GM19467 (cell line): ENCODE results near the gene ZNF638.

ENCODE experiments used
- ATAC-seq: cut with Tn5 transposase; IDR thresholded peaks from one replicate; pipeline ENCODE4 v1.9.1; 2021; ENCODE audit warnings: mild to moderate bottlenecking, moderate library complexity; ENCODE audit not compliant: unreplicated experiment

The ZNF638 gene

DNA sequence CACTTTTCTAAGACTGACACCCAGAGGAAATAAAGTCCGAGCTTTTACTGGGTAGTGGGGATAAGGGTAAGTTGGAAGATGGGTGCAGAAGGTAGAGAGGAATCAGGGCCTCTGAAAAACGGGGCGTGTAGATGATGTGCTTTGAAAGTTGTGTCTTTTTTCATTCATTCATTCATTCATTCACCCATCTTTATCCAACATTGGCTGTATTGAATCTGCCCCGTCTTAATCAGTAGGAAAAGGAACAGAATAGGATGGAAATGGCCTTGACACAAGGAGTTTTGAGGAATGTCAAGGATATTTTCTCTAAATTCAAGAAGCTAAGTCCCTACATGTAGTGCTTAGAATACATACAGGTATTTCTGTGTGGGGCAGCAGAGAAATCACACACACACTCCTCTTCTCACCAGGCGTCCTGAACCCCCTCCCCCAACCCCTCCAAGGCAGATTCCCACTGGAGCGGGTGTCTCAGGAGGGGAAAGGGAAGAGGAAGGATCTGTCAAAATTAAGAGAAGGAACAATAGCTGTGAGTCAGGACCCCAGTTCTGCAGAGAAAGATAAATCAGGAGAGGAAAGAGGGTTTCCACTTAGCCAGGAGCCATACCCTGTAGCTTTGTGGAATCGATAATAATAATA is 135.7 kb downstream of the ZNF638 start:
- no peak for ATAC-seq

GRCh38 chr2:71468279-71469015 is 136.9 kb downstream of the ZNF638 start:
- ATAC-seq = no peak

DNA sequence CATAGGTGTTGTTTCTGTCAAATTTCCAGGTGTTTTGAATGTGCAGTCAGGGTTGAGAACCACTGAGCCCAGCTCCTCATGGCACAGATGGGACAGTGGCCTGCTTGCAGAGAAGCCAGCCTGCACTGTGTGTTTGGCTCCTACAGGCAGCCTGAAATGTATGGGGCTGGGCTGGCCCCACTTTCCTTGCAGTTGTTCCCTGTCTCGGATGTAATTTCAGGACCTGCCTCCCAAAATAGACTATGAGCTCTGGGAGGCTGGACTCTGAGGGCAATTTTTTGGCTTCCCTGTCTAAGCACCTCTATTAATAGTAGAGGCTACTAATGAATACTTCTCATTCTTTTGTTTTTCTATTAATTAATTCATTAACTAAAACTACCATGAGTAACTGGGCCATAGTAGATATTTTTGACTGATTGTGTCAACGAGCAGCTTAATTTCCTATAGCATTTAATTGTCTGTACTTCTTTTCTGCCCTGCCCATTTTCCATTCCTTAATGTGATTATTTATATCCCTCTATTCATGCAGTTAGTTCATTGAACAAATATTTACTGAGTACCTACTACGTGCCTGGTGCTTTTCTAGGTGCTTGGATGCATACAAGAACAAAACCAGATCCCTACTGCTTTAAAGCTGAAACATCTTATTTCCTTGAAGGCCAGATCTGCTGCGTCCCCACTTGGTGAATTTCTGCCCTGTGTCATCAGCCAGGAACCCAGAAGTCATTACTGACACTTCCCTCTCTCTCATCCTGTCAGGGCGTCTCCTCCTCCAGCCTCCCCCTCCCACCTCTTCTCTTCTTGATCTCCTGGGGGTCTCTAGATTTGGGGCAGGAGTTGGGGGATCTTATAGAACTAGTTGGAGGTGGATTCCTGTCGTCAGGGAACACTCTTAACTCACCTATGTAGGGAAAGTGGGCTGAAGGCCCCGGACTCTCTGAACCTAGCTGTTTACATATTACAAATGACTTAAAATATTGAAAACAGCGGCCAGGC is 138.1 kb downstream of the ZNF638 start:
- no peak for ATAC-seq

- no peak for ATAC-seq
Observed at GRCh38 chr2:71471276-71471675, 139.7 kb downstream of the ZNF638 start.

DNA sequence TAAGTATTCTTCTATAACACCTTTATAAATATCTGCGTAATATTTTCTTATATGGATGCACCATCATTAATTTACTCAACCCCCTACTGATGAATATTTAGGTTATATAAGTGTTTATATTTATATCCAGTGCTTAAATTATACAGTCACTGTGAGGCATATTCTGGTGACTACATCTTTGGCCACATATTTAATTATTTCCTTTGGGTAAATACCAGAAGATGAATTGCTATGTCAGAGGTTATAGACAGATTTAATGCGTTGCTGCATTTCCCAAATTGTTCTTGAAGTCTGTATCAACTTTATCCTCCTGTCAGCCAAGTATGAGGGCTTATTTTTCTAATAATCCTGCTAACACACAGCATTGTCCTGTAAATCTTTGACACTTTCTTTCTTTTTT is 140.4 kb downstream of the ZNF638 start:
- no peak for ATAC-seq

DNA sequence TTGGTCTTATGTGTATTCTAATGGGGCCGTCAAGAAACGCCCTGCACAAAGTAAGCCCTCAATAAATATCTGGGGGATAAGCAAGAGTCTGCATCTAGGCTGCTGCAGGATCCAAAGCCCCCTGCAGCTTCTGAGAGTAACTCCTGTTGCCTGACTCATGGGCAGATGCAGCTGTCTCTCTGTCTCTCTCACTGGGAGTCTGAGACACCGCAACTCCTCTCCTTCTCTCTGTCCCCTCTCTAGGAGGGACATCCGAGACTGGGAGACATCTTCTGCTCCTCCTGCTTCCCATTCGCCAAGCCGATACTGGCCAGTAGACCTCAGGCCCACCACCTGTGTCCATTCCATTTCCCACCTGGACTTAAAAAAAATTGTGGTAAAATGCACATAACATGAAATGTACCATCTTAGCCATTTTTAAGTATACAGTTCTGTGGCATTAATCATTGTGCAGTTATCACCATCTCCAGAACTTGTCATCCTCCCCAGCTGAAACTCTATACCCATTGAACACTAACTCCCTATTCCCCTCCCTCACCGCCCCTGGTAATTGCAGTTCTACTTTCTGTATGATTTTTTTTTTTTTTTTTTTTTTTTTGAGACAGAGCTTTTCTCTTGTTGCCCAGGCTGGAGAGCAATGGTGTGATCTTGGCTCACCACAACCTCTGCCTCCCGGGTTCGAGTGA is 141.9 kb downstream of the ZNF638 start:
- no peak for ATAC-seq

DNA sequence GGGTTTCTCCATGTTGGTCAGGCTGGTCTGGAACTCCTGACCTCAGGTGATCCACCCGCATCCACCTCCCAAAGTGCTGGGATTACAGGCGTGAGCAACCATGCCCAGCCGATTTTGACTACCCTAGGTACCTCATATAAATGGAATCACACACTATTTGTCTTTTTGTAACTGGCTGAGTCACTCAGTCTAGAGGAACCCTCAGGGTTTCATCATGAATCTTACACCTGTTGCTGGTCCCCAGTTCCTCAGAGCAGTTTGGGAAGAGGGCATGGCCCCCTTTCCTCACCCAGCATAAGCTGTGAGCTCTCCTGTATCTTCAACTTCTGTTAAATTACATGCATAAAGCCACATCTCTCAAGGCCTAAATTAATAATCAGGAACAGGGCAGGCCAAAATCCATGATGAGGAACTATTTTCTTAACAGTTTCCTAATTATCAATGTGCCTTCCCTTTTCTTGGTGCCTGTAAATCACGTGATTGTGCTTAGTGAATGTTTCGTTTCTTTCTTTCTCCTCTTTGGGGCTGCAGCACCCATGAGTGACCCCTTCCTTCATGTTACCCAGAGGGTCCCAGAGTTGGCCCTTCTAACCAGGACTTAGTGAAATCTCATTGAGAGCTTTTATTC is 142.6 kb downstream of the ZNF638 start:
- no peak for ATAC-seq

DNA sequence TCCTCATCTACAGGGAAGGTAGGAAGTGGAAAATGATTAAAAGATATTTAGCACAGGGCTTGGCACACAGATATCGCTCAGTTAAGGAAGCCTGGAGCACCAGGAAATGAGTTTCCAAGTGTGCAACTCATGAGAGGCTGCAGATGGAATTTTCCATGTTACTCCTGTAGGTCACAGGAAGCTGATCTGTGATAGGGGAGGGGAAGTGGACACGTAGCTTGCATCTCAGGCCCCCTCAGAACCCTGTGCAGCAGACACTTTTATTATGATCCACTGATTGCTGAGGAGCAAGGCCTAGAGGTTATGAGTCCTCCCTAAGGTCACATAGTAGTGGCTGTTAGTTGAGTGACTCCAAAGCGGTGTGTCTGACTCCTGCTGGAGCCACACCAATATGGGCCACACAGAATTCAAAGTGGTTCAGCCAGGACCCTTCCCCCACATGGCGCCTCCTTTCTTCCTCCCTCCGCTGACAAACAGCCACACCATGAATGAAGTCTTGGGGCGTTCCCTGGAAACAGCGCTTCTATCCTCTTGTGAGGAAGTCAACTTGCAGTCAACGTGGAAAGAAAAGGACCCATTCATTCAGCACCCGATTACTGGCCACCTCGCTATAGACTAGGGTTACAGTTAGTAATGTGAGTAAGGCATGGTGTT is 143.3 kb downstream of the ZNF638 start:
- no peak for ATAC-seq

- ATAC-seq = no peak
Observed at GRCh38 chr2:71476495-71476894, 144.9 kb downstream of the ZNF638 start.

DNA sequence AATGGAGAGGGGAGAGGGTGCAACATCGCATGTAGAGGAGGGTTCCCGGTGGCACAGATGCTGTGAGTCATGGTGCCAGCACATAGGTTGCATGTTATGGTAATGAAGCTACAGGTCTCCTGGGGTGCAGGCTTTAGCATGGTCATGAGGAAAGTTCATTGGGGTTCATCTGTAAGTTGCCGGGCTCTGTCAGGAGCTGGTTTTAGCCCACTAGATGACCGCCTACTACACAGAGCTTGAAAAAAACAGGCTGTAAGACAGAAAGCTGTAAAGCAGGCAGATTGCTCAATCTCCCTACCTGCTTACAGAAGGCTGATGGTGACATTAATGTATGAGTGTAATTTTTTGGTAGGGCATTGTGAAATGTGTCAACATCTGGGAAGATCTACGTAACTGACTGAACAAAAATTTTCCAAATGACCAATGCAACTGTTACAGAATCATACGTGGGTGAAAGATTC is 145.7 kb downstream of the ZNF638 start:
- ATAC-seq = no peak

- no peak for ATAC-seq
Observed at GRCh38 chr2:71478806-71479205, 147.2 kb downstream of the ZNF638 start.

DNA sequence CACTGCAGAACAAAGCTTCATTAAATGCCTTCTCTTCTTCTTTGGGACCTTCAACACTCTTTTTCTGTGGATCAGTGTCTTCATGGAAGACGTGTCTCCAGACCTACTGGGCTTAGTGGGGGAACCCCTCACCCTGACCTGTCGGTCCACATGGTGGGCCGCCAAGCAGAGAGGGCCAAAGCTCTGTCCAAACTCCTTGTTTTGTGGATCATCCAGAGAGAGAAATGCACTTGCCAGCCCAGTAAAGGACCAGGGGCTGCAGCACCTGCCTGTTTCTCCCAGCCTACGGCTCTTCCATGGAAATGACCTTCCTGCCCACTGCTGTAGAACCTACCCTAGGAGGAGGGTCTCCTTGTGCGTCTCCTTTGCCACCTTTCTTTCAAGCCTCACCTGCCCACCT is 147.7 kb downstream of the ZNF638 start:
- ATAC-seq = no peak

GRCh38 chr2:71481111-71481510 is 149.5 kb downstream of the ZNF638 start:
- ATAC-seq = no peak

DNA sequence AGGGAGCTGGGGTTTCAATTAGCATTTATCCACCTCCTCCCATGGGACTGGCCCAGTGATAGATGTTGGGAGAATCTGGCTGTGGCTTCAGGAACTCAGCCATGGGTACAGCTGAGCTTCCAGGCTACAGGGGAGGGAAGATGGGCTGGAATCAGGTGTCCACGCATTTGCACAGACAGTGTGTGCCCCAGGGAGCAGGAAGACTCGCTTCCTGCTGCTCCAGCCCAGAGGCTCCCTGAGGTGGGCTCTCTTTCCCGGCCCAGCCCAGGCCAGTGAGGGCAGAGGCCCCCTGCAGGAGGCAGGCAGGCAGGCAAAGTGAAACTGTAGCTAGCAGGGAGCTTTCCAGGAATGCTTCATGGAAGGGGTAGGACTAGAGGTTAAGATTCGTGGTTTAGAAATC is 150.5 kb downstream of the ZNF638 start:
- ATAC-seq = no peak

GRCh38 chr2:71483246-71483645 is 151.7 kb downstream of the ZNF638 start:
- ATAC-seq = no peak

DNA sequence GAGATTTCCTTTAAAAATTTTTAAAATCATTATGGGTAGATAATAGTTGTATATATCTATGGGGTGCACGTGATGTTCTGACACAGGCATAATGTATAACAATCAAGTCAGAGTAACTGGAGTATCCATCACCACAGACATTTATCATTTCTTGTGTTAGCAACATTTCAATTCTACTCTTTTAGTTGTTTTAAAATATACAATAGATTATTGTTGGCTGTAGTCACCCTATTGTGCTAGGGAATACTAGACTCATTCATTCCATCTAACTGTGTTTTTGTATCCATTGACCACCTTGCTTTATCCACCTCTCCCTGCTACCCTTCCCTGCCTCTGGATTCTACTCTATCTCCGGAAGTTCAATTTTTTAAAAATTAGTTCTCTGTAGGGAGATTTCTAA is 152.8 kb downstream of the ZNF638 start:
- ATAC-seq = no peak
